CD4-positive, alpha-beta T cell treated with Interleukin-17A for 1 hour (primary cell): ENCODE measurements around the gene PEAK1.

Source experiments
- DNase-seq: peaks from one replicate; pipeline ENCODE4 v3.0.0-alpha.2; 2020

Gene PEAK1

GRCh38 chr15:77075528-77075927, 344.4 kb downstream of the PEAK1 start:
- DNase-seq: no peak

GRCh38 chr15:77074350-77074749, 345.6 kb downstream of the PEAK1 start:
- DNase-seq: no peak

GRCh38 chr15:77071305-77072223, 348.3 kb downstream of the PEAK1 start:
- no peak for DNase-seq

- DNase-seq: peak; percentile 92
These were observed 349.2 kb downstream of the PEAK1 start, which contains the start of gene TSPAN3 for GRCh38 chr15:77070495-77071304. Gene TSPAN3 (minus strand): TSS chr15:77071109. CDS start chr15:77070954, 155 bp downstream.

GRCh38 chr15:77070180-77070494, 349.8 kb downstream of the PEAK1 start:
- no peak for DNase-seq

- DNase-seq: no peak
These were observed 350.3 kb downstream of the PEAK1 start for GRCh38 chr15:77069521-77070121.

GRCh38 chr15:77068633-77069032, 351.3 kb downstream of the PEAK1 start:
- no peak for DNase-seq

- DNase-seq: no peak
These were observed 352.1 kb downstream of the PEAK1 start for GRCh38 chr15:77067691-77068367.

GRCh38 chr15:77066971-77067690, 352.8 kb downstream of the PEAK1 start:
- no peak for DNase-seq

- no peak for DNase-seq
These were observed 355.2 kb downstream of the PEAK1 start for GRCh38 chr15:77064539-77065308.

GRCh38 chr15:77064063-77064462, 355.8 kb downstream of the PEAK1 start:
- no peak for DNase-seq

GRCh38 chr15:77063249-77063648, 356.7 kb downstream of the PEAK1 start:
- DNase-seq: no peak

- DNase-seq: no peak
These were observed 359.4 kb downstream of the PEAK1 start for GRCh38 chr15:77060546-77060945.

- DNase-seq: no peak
These were observed 360.0 kb downstream of the PEAK1 start for GRCh38 chr15:77059786-77060361.

GRCh38 chr15:77058468-77058867, 361.4 kb downstream of the PEAK1 start:
- DNase-seq: no peak

GRCh38 chr15:77057685-77058084, 362.2 kb downstream of the PEAK1 start:
- DNase-seq: no peak

GRCh38 chr15:77057072-77057471, 362.8 kb downstream of the PEAK1 start:
- no peak for DNase-seq

GRCh38 chr15:77053709-77054108, 366.2 kb downstream of the PEAK1 start:
- DNase-seq: no peak

- no peak for DNase-seq
These were observed 367.3 kb downstream of the PEAK1 start for GRCh38 chr15:77052556-77052955.
